ENCODE measurements around the gene GRK1.
"Not testable (repeated sequence)": the region's sequence is repeated elsewhere in the genome, so short reads cannot be mapped to it uniquely, and the experiment has no call there.

Gene GRK1

DNA sequence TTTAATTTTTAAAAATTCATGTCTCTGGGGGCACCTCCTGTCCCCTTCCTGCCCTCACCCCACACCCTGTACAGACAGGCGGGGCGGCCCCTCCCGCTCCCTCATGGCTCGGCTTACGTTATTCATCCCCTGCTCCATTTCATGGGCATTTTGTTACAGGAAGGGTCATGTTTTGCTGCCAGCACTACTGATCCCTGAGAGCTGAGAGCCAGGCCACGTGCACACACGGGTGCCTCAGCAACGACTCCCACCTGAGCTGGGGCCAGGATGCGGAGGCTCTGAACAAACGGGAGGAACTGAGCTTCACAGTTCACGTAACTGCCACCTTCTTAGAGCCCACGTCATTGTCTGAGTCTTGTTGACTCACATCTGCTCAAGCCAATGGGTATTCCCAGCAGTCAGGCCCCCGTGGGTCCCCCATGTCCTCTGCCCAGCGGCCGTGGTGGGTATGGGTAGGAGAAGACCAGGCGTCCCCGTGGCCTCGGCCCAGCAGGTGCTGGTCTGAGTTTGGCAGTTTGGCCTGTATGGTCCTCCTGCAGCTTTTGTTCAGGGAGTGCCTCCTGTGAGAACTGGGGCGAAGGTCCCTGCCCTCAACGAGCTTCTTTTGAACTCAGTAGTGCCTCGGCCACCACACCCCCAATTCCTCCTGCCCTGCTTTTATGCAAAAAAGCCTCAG is 75.6 kb downstream of the GRK1 start:
- no peak overlapping the region for H3K9ac ChIP-seq (ENCODE audit: insufficient read length, low read depth)
- H3K27me3 ChIP-seq (ENCODE audit: insufficient read depth, insufficient read length), result no peaks in the 10 kb centered on the region
- no peaks in the 10 kb centered on the region for H3K36me3 ChIP-seq (ENCODE audit: insufficient read depth, insufficient read length, low read length)
- no peak for TF ChIP-seq SUZ12 (IDR thresholded peaks at IDR 0.05; ENCODE audit: extremely low read depth, insufficient read depth, insufficient read length)
- TF ChIP-seq ZNF274 (IDR thresholded peaks at IDR 0.05; ENCODE audit: low read depth, low read length), result no peak
- no peak for TF ChIP-seq YY1 (IDR thresholded peaks at IDR 0.05; ENCODE audit: insufficient read depth, insufficient read length)
- H3K4me1 ChIP-seq (ENCODE audit: insufficient read depth, insufficient read length), result peaks cover 26% of the 10 kb centered on the region
- H3K9me3 ChIP-seq (ENCODE audit: insufficient read depth, low read length), result no peaks in the 10 kb centered on the region
- H3K4me3 ChIP-seq (ENCODE audit: insufficient read length, low read depth), result no peak overlapping the region
- DNase-seq (ENCODE audit: low read depth, low spot score), result no peak

DNA sequence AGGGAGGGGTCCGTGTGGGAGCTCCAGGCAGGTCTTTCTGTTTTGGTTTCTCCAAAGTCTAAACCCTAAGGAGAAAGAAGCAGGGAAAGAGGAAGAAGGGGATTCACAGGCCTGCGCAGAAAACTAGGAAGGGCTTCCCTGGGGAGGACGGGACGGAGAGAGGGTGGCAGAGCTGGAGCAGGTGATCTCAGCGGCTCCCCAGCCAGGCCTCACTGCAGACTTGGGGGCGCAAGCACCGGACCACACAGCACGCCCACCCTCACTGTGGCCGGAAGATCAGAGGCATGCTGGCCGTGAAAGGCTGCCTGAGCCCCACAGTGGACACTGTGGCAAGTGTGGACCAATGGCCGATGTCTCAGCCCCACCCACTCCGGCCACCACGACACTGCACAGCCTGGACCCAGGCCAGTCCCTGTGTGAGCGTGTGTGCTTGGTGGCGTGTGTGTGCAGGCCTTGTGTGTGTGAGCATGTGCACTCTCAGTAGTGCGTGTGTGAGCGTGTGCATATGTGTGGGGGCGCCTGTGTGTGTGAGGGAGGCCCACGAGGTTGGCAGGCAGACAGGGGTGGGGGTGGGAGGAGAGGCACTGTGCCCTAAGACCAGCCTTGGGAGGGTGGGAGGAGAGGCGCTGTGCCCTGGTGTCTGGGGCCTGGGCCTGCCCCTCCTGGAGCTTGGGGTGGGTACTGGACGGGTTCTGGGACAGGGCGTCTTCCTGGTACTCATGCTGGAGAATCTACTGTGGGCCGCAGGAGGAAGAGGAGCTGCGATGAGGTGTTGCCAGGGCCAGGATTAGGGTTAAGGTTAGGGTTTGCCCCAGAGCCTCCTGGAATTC is 76.6 kb downstream of the GRK1 start:
- H3K27me3 ChIP-seq (ENCODE audit: insufficient read depth, insufficient read length), result no peaks in the 10 kb centered on the region
- no peak for TF ChIP-seq ZNF274 (IDR thresholded peaks at IDR 0.05; ENCODE audit: low read depth, low read length)
- TF ChIP-seq YY1 (IDR thresholded peaks at IDR 0.05; ENCODE audit: insufficient read depth, insufficient read length), result no peak
- TF ChIP-seq SUZ12 (IDR thresholded peaks at IDR 0.05; ENCODE audit: extremely low read depth, insufficient read depth, insufficient read length), result no peak
- DNase-seq (ENCODE audit: low read depth, low spot score), result no peak
- H3K36me3 ChIP-seq (ENCODE audit: insufficient read depth, insufficient read length, low read length), result no peaks in the 10 kb centered on the region
- H3K9me3 ChIP-seq (ENCODE audit: insufficient read depth, low read length), result no peaks in the 10 kb centered on the region
- H3K4me3 ChIP-seq (ENCODE audit: insufficient read length, low read depth), result no peak overlapping the region
- H3K4me1 ChIP-seq (ENCODE audit: insufficient read depth, insufficient read length), result peaks cover 30% of the 10 kb centered on the region
- no peak overlapping the region for H3K9ac ChIP-seq (ENCODE audit: insufficient read length, low read depth)

DNA sequence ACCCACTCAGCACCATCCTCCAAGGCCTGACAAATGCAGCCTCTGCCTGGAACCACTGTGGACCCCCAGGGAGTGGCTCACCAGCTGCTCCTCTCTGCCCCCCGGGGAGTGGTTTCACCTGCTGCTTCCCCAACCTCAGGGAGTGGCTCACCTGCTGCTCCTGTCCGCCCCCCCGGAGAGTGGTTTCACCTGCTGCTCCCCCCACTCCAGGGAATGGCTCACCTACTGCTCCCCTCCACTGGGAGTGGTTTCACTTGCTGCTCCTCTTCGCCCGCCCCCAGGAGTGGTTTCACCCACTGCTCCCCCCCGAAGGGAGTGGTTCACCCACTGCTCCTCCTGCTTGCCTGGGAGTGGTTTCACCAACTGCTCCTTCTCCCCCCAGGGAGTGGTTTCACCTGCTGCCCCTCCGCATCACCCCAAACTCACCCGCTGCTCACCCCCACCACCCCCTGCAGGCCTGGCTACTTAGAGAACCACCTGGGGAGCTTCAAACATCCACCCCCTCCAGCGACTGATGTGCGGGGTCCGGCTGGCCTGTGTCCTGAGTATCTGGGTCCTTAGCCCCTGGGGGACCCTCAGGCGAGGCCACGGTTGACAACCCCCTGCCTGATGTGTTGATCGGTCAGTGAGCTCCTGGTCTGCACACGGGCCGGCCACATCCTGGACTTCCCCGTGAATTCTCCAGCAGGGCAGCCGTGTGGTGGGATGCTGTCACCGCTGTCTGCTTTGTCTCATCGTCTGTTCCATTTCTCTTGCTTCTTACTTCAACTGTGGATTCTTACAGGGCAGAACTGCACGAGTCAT is 77.4 kb downstream of the GRK1 start:
- Histone ChIP-seq H3K9ac (ENCODE audit: insufficient read length, low read depth) (no peak overlapping the region), H3K4me1 (ENCODE audit: insufficient read depth, insufficient read length) (peaks cover 30% of the 10 kb centered on the region)
- no peak for DNase-seq (ENCODE audit: low read depth, low spot score)

DNA sequence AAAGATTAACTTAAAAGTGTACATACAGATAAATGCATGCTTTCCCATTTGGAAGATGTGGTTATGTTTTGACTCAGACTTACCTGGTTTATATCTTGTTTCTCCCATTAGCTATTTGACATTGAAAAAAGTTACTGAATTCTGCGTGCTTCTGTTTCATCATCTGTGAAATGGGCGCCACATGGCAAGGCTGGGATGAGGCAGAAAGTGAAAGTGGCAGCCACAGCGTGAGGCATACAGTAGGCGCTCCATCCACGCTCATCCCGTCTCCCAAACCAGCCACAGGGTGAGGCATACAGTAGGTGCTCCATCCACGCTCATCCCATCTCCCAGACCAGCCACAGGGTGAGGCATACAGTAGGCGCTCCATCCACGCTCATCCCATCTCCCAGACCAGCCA is 78.0 kb downstream of the GRK1 start:
- no peak for DNase-seq (ENCODE audit: low read depth, low spot score)
- Histone ChIP-seq H3K9ac (ENCODE audit: insufficient read length, low read depth) (no peak overlapping the region), H3K4me1 (ENCODE audit: insufficient read depth, insufficient read length) (peaks cover 30% of the 10 kb centered on the region), H3K36me3 (ENCODE audit: insufficient read depth, insufficient read length, low read length) (no peaks in the 10 kb centered on the region), H3K9me3 (ENCODE audit: insufficient read depth, low read length) (no peaks in the 10 kb centered on the region), H3K4me3 (ENCODE audit: insufficient read length, low read depth) (no peak overlapping the region), H3K27me3 (ENCODE audit: insufficient read depth, insufficient read length) (no peaks in the 10 kb centered on the region)
- no peak for TF ChIP-seq SUZ12 (IDR thresholded peaks at IDR 0.05; ENCODE audit: extremely low read depth, insufficient read depth, insufficient read length)
- TF ChIP-seq ZNF274 (IDR thresholded peaks at IDR 0.05; ENCODE audit: low read depth, low read length), result no peak
- TF ChIP-seq YY1 (IDR thresholded peaks at IDR 0.05; ENCODE audit: insufficient read depth, insufficient read length), result no peak

More for the DNA sequence above, 77.4 kb downstream of the GRK1 start:
- no peak for TF ChIP-seq YY1 (IDR thresholded peaks at IDR 0.05; ENCODE audit: insufficient read depth, insufficient read length)
- Histone ChIP-seq H3K4me3 (ENCODE audit: insufficient read length, low read depth) (no peak overlapping the region), H3K27me3 (ENCODE audit: insufficient read depth, insufficient read length) (no peaks in the 10 kb centered on the region), H3K9me3 (ENCODE audit: insufficient read depth, low read length) (no peaks in the 10 kb centered on the region), H3K36me3 (ENCODE audit: insufficient read depth, insufficient read length, low read length) (no peaks in the 10 kb centered on the region)

DNA sequence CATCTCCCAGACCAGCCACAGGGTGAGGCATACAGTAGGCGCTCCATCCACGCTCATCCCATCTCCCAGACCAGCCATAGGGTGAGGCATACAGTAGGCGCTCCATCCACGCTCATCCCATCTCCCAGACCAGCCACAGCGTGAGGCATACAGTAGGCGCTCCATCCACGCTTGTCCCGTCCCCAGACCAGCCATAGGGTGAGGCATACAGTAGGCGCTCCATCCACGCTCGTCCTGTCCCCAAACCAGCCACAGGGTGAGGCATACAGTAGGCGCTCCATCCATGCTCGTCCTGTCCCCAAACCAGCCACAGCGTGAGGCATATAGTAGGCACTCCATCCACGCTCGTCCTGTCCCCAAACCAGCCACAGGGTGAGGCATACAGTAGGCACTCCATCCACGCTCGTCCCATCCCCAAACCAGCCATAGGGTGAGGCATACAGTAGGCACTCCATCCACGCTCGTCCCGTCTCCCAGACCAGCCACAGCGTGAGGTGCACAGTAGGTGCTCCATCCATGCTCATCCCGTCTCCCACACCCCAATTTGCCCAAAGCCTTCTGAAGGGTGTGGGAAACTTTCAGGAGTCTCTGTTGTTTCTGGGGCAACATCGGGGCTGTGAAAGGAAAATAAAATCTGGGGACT is 78.6 kb downstream of the GRK1 start:
- peaks cover 30% of the 10 kb centered on the region for H3K4me1 ChIP-seq (ENCODE audit: insufficient read depth, insufficient read length)
- not testable (repeated sequence) for H3K9ac ChIP-seq (ENCODE audit: insufficient read length, low read depth); H3K4me3 ChIP-seq (ENCODE audit: insufficient read length, low read depth); H3K9me3 ChIP-seq (ENCODE audit: insufficient read depth, low read length); H3K36me3 ChIP-seq (ENCODE audit: insufficient read depth, insufficient read length, low read length); DNase-seq (ENCODE audit: low read depth, low spot score); H3K27me3 ChIP-seq (ENCODE audit: insufficient read depth, insufficient read length)

DNA sequence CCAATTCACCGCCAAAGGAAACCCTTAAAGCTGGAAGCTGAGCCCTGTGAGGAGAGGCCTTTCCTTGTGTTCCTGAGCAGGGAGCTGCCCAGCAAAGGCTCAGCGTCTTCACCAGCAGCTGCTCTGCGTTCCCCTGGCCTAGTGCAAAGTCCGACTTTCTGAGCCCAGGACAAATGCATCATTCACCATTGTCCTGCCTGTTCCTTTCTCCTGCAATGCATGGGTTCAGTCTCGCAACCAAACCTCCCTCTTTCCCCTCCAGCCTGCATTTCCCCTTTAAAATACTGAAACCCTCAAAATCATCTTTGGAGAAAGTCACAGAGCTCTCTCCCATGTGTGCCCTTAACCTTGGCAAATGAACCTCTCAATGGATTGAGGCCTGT is 79.1 kb downstream of the GRK1 start:
- peaks cover 30% of the 10 kb centered on the region for H3K4me1 ChIP-seq (ENCODE audit: insufficient read depth, insufficient read length)
- no peak overlapping the region for H3K4me3 ChIP-seq (ENCODE audit: insufficient read length, low read depth)
- peaks cover 3% of the 10 kb centered on the region; the same call in 1 of the 2 replicates for H3K9me3 ChIP-seq (ENCODE audit: insufficient read depth, low read length)
- no peak for DNase-seq (ENCODE audit: low read depth, low spot score)
- H3K27me3 ChIP-seq (ENCODE audit: insufficient read depth, insufficient read length), result no peaks in the 10 kb centered on the region
- no peaks in the 10 kb centered on the region for H3K36me3 ChIP-seq (ENCODE audit: insufficient read depth, insufficient read length, low read length)
- no peak overlapping the region for H3K9ac ChIP-seq (ENCODE audit: insufficient read length, low read depth)
- no peak for TF ChIP-seq ZNF274 (IDR thresholded peaks at IDR 0.05; ENCODE audit: low read depth, low read length)
- no peak for TF ChIP-seq SUZ12 (IDR thresholded peaks at IDR 0.05; ENCODE audit: extremely low read depth, insufficient read depth, insufficient read length)
- no peak for TF ChIP-seq YY1 (IDR thresholded peaks at IDR 0.05; ENCODE audit: insufficient read depth, insufficient read length)

DNA sequence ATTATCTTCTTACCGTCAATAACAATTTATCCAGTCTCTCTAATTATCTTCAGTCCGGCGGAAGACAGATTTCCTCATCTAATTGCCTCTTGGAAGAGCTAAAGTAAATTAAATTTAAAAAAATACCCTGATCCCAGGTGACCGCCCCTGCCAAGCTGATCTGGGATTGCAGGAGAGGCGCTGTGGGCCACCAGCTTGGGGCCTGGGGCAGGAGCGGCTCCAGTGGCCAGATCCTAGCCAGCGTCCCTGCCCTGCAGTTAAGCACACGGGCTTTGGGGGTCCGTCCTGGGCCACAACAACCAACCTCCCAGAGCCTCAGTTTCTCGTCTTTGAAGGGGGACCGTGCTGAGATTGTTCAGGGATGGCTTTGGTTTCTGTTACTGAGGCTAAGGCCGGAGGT is 79.7 kb downstream of the GRK1 start:
- H3K27me3 ChIP-seq (ENCODE audit: insufficient read depth, insufficient read length), result no peaks in the 10 kb centered on the region
- peaks cover 3% of the 10 kb centered on the region; the same call in 1 of the 2 replicates for H3K9me3 ChIP-seq (ENCODE audit: insufficient read depth, low read length)
- H3K4me3 ChIP-seq (ENCODE audit: insufficient read length, low read depth), result no peak overlapping the region
- no peaks in the 10 kb centered on the region for H3K36me3 ChIP-seq (ENCODE audit: insufficient read depth, insufficient read length, low read length)
- no peak for DNase-seq (ENCODE audit: low read depth, low spot score)
- TF ChIP-seq YY1 (IDR thresholded peaks at IDR 0.05; ENCODE audit: insufficient read depth, insufficient read length) (no peak), SUZ12 (IDR thresholded peaks at IDR 0.05; ENCODE audit: extremely low read depth, insufficient read depth, insufficient read length) (no peak), ZNF274 (IDR thresholded peaks at IDR 0.05; ENCODE audit: low read depth, low read length) (no peak)
- H3K4me1 ChIP-seq (ENCODE audit: insufficient read depth, insufficient read length), result peaks cover 30% of the 10 kb centered on the region
- no peak overlapping the region for H3K9ac ChIP-seq (ENCODE audit: insufficient read length, low read depth)
